GM19438 (cell line): ENCODE measurements around the gene CNTN5.

Source experiments
- ATAC-seq: cut with Tn5 transposase; IDR thresholded peaks from one replicate; pipeline ENCODE4 v1.9.1; 2021; ENCODE audit warnings: low read depth; ENCODE audit not compliant: unreplicated experiment

Gene CNTN5

GRCh38 chr11:99370549-99371216, 349.9 kb downstream of the CNTN5 start:
- no peak for ATAC-seq

GRCh38 chr11:99371257-99371656, 350.5 kb downstream of the CNTN5 start:
- no peak for ATAC-seq

- no peak for ATAC-seq
Observed at GRCh38 chr11:99376463-99376862, 355.7 kb downstream of the CNTN5 start.

GRCh38 chr11:99383648-99384245, 363.0 kb downstream of the CNTN5 start:
- no peak for ATAC-seq

- no peak for ATAC-seq
Observed at GRCh38 chr11:99391245-99391644, 370.5 kb downstream of the CNTN5 start.

GRCh38 chr11:99406345-99406744, 385.6 kb downstream of the CNTN5 start:
- no peak for ATAC-seq

GRCh38 chr11:99410636-99411035, 389.9 kb downstream of the CNTN5 start:
- no peak for ATAC-seq

- ATAC-seq: no peak
Observed at GRCh38 chr11:99418927-99419720, 398.4 kb downstream of the CNTN5 start.

GRCh38 chr11:99419991-99420390, 399.2 kb downstream of the CNTN5 start:
- no peak for ATAC-seq

GRCh38 chr11:99422581-99423427, 402.1 kb downstream of the CNTN5 start:
- ATAC-seq: no peak

GRCh38 chr11:99423428-99423983, 402.8 kb downstream of the CNTN5 start:
- no peak for ATAC-seq

- ATAC-seq: no peak
Observed at GRCh38 chr11:99424313-99425084, 403.8 kb downstream of the CNTN5 start.

- ATAC-seq: no peak
Observed at GRCh38 chr11:99425596-99425995, 404.8 kb downstream of the CNTN5 start.

GRCh38 chr11:99432677-99433076, 411.9 kb downstream of the CNTN5 start:
- peak; percentile 93 for ATAC-seq

GRCh38 chr11:99443276-99443675, 422.5 kb downstream of the CNTN5 start:
- ATAC-seq: no peak

GRCh38 chr11:99446400-99446799, 425.7 kb downstream of the CNTN5 start:
- ATAC-seq: no peak

GRCh38 chr11:99449345-99449744, 428.6 kb downstream of the CNTN5 start:
- ATAC-seq: no peak

- ATAC-seq: no peak
Observed at GRCh38 chr11:99452075-99452474, 431.3 kb downstream of the CNTN5 start.

GRCh38 chr11:99461913-99462312, 441.2 kb downstream of the CNTN5 start:
- ATAC-seq: no peak

GRCh38 chr11:99464985-99465384, 444.2 kb downstream of the CNTN5 start:
- peak; percentile 86 for ATAC-seq
